HG03135 (cell line): ENCODE data around the gene MAGEB2.
"Not testable (repeated sequence)": the region's sequence is repeated elsewhere in the genome, so short reads cannot be mapped to it uniquely, and the experiment has no call there.

Experiments
- ATAC-seq: cut with Tn5 transposase; IDR thresholded peaks from one replicate; pipeline ENCODE4 v1.9.1; 2021; ENCODE audit warnings: mild to moderate bottlenecking, moderate library complexity; ENCODE audit not compliant: unreplicated experiment

Gene MAGEB2, protein sequence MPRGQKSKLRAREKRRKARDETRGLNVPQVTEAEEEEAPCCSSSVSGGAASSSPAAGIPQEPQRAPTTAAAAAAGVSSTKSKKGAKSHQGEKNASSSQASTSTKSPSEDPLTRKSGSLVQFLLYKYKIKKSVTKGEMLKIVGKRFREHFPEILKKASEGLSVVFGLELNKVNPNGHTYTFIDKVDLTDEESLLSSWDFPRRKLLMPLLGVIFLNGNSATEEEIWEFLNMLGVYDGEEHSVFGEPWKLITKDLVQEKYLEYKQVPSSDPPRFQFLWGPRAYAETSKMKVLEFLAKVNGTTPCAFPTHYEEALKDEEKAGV

DNA sequence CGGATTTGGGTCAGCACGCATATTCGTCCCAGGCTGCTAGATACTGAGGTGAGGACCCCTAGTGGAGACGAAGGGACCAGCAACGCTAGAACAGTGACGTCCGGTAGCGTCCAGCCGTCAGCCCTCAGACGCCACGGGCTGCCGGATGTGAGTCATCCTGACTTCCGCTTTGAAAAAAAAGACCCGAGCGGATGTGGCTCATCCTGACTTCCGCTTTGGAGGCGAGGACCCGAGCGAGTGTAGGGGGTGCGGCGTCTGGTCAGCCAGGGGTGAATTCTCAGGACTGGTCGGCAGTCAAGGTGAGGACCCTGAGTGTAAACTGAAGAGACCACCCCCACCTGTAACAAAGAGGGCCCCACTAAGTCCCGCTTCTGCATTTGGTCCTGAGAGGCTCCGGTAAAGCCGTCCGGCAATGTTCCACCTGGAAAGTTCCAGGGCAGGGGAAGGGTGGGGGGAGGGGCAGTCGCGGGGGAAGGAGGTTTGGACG is at the start of gene MAGEB2:
TSS of gene MAGEB2 (plus strand) at position 207 of the 487 bp plus-strand sequence. CDS start 3,018 bp downstream, outside the sequence.
- no peak for ATAC-seq

DNA sequence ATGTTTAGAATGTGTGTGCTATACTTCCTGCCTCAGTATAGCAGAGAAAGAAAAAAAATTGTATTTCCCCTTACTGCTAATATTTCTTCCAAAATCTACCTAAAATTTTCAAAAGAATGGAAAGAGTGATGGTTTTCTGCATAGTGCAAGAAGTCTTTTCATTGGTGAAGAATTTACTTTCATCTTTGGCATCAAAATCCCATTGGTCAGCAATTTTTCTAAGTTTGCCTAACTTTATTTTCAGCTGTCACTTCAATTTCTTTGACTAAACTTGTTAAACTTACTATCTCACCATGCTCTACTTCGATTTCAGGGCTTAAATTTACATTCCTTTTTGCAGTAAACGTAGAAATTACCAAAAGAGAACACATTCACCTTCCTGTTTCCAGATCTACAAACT is 44.5 kb upstream of the MAGEB2 start:
- ATAC-seq, result no peak

DNA sequence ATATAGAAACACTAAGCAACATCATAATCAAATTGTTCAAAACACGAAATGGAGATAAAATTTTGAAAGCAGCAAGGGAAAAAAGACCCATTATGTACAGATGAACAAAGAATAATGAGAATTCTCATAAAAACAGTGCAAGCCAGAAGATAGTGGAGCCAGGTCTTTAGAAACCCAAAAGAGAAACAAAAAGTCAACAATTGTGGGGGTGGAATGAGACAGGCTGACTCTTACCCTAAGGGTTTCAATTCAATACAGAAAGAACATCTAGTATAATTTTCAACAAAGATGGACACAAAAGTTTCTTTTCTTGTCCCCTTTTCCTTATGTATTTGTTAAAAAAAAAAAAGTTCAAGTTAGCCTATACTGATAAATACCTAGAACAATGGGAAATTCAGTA is 34.0 kb upstream of the MAGEB2 start:
- no peak for ATAC-seq

DNA sequence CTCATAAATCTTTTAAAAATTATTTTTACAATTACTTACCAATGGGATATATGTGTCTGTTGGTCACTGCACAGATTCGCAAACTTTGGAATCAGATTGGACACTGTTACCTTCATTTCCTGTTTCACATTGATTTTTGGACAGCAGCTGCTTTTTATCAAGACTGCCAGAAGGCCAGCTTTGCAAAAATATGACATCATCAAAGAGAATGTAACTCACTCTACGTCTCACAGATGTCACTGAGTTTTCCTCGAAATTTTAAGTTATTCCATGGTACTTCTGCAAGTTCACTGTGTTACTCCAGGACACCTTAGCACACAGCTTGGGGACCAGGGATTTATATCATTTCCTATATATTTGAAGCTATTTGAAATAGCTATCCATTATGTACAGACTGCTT is 31.8 kb upstream of the MAGEB2 start:
- ATAC-seq, result no peak

DNA sequence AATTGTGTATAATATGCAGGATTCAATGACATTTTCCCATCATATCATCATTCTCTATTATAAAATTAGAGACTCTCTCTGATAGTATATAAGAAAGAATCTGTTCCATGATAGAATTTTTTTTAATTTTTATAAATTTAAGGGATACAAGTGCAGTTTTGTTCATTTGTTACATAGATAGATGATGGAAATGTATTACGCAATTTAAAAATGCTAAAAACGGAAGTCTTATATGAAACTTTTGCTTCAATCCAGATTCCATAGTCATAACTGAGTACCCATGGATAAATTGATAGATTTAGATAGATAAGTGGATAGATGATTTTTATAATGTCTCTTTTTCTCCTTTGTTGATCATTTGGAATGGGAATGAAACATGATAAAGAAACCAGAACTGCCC is 24.9 kb upstream of the MAGEB2 start:
- ATAC-seq, result no peak

DNA sequence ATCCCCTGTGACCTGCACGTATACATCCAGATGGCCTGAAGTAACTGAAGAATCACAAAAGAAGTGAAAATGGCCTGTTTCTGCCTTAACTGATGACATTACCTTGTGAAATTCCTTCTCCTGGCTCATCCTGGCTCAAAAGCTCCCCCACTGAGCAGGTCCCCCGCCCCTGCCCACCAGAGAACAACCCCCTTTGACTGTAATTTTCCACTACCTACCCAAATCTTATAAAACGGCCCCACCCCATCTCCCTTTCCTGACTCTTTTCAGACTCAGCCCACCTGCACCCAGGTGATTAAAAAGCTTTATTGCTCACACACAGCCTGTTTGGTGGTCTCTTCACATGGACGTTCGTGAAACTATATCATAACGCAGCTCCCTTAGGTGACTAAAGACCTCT is 21.5 kb upstream of the MAGEB2 start:
- ATAC-seq, result not testable (repeated sequence)

DNA sequence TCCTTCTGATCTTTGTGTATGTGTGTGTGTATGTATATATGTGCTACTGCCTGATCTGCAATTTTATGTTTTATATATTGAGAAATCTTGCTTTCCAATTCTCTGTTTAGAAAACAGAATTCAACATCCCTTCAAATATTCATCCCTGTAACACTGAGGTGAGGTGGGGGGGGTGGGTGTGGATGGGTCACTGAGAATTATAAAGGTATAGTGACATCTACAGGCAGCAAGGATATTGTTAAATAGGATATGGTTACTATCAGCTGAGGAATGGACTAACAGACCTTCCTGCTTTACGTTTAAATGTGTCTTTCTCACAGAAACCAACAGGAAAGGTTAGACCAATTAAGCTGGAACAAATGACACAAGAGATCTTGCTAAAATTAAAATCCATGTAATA is 19.0 kb upstream of the MAGEB2 start:
- no peak for ATAC-seq

DNA sequence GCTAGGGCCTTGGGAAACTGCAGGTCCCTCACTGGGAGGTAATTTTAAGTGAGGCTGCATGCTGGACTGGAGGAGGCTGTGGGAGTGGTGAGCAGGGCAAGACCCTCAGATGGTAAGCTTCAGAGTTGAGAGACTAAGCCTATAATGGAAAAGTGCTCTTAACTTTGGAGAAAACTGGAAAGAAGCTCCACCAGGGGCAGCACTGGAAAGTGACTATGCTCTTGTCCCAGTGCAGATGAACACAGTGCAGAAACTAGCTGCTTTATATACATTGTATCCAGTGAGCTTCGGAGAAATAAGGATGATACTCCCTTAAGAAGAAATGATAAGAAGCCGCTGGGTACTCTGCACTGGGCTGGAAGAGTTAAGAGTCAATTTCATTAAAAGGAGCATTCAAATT is 3.2 kb upstream of the MAGEB2 start:
- no peak for ATAC-seq

DNA sequence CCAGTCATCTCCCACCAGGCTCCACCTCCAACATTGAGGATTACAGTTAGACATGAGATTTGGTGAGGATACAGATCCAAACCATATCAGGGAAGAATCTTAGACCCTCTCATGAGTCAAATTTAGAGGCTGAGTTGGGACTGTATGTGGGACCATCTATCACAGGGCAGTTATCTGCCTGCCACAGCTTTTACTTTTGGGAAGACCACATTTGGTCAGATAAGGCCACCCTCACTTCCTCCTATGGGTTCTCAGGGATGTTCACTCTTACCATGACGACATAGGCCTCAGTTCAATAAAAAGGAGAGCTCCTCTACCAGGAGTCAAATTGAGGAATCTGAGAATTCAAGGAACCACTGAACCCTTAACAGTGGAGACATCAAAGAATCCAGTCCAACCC is 2.1 kb downstream of the MAGEB2 start:
- no peak for ATAC-seq

DNA sequence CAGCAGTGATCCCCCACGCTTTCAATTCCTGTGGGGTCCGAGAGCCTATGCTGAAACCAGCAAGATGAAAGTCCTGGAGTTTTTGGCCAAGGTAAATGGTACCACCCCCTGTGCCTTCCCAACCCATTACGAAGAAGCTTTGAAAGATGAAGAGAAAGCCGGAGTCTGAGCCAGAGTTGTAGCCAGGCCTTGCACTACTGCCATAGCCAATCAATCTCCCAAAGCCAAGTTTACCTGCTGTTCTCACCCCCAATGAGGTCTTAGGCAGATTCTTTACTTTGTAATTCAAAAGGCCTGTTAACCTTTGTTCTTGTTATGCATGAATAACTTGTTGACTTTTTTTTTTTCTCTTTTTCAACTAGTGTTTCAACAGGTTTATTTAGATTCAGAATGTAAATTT is 4.0 kb downstream of the MAGEB2 start:
- no peak for ATAC-seq

DNA sequence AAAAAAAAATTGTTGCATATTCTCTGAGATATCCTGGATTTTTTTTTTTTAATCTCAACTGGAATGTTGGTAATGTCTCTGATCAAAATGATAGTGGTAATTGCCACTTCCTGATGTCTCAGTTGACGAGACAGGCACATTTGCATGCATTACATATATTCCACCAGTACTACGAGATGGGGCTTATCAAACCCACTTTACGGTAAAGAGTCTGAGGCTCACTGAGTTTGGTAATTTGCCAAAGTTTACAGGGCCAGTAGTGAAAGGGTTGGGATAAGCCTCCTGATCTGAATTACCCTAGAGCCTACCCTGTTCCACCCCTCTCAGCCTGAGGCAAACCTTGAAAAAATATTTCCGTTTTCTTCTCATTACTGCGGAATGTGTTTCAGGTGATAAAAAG is 5.3 kb downstream of the MAGEB2 start:
- ATAC-seq, result no peak

DNA sequence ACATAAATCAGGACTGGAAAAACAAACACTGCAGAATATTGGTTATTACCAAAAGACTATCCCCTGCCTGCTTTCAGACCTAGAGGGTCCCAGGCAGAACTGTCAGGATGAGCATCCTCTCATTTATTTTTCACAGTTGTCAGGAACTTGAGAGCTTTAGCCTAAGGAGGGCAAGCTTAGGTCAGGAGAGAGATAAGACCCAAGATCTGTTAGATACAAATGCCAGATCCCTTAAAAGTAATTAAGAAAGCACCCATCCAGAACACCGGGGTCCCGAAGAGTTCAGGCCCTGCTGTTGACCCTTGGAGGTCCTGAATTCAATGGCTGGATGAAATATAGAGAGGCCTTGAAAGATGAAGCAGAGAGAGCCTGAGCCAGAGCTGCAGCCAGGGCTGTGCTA is 9.2 kb downstream of the MAGEB2 start:
- no peak for ATAC-seq

DNA sequence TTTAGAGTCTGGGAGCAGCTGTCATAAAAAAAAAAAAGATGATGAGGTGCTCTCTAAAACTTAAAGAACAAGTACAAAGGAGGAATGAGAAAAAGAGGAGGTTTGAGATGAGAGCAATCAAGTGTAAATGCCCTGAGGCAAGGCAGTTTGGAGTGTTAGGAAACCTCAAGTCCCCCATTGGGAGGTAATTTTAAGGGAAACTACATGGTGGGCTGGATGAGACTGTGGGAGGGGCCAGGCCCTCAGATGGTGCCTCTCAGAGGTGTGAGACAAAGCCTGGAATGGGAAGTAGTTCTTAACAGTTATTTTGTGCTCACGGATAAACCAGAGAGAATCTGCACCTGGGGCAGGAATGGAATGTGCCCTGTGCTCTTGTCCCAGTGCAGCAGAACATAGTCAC is 13.2 kb downstream of the MAGEB2 start:
- no peak for ATAC-seq

DNA sequence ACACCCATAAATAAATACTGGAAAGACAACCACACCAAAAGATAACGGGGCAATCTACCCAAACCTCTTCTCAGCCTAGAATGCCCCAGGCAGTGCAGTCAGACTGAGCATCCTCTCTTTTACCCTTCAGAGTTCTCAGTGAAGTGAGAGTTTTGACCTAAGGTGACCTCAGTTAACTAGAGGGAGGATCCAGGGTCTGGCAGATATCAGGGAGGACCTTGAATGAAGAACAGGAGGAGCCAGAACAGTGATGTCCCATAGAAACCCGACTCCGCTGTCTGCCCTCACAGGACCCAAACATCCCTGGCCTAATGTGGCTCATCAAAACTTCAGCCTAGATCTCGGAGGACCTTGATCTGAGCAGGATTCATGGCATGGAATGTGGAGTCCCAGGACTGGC is 15.0 kb downstream of the MAGEB2 start, which contains the start of gene MAGEB3:
TSS of gene MAGEB3 (plus strand) at position 263 of the 400 bp plus-strand sequence. CDS start 5,268 bp downstream, outside the sequence.
- ATAC-seq, result no peak

DNA sequence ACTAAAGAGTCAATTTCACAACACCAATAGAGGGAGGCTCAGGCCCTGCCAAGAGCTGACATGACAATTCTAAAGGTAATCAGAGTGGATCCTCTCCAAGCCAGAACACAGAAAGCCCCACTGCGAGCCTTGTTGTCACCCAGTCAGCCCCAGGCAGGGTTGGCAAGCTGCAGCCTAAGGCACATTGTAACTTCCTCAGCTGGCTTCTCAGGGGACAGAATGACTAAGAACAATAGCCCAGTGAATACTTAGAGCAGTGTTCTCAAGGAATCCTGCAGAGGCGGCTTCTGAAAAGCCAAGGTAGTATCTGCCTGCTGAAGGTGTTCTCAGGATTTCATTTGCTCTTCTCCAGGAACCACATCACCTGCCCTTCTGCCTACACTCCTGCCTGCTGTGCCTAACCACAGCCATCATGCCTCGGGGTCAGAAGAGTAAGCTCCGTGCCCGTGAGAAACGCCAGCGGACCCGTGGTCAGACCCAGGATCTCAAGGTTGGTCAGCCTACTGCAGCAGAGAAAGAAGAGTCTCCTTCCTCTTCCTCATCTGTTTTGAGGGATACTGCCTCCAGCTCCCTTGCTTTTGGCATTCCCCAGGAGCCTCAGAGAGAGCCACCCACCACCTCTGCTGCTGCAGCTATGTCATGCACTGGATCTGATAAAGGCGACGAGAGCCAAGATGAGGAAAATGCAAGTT is 26.5 kb downstream of the MAGEB2 start, which contains the start of gene MAGEB4:
TSS of gene MAGEB4 (plus strand) at position 277 of the 692 bp plus-strand sequence. CDS start at position 413, 136 bp downstream.
- ATAC-seq, result no peak

DNA sequence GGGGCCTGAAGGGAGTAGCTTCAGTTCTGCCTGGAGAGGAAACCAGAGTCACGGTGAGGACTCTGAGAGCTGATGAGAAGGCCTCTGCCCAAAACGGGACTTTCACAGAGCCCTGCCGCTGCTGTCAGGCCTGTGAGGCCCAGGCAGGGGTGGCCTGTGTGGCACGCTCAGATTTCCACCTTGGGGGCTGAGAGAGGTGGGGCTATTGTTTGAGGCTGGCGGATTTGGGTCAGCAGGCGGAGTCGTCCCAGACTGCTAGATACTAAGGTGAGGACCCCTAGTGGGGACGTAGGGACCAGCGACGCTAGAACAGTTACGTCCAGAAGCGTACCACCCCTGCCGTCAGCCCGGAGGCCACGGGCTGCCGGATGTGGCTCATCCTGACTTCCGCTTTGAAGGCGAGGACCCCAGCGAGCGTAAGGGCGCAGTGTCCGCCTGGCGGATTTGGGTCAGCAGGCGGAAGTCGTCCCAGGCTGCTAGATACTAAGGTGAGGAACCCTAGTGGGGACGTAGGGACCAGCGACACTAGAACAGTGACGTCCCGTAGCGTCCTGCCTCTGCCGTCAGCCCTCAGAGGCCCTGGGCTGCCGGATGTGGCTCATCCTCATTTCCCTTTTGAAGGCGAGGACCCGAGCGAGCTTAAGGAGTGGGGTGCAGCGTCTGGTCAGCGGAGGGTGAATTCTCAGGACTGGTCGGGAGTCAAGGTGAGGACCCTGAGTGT is 31.6 kb downstream of the MAGEB2 start, which contains the start of gene MAGEB1:
TSS of gene MAGEB1 (plus strand) at position 378 of the 721 bp plus-strand sequence. CDS start 3,348 bp downstream, outside the sequence.
- ATAC-seq, result no peak

DNA sequence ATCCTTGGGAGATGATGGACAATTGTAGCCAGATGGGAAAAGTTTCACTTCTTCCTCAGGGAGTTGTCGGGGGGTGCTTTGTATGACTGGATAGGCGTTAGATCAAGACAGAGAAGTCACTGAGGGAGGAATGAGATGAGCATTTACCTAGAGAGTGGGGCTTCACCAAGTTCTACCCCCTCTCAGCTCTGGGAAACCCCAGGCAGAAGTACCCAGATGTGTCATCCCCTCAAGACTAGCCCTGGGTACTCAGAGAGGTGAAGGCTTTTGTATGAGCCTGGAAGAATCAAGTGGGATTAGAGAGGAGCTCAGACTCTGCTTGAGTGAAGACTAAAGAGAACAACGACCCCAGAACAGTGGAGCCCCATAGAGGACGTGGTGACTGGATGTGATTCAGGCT is 33.5 kb downstream of the MAGEB2 start:
- peak; percentile 60 for ATAC-seq

DNA sequence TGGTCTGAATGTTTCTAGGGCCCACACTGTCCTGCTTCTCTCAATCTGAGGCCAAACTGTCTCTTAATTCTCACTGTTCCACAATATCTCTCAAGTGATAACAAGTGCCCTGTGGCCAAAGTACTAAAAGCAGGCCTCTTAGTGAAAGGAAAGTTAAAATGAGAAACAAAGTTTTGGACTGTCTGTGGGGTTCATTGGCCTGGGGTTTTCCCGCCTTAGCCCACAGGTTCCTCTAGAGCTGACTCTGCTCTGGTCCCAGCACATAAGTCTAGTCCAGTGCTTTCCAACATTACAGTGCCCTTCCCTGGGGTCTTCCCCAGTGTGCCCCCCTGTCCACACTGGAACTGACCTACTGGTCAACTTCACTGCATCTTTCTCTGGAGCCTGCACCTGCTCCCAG is 37.9 kb downstream of the MAGEB2 start:
- peak; percentile 64 for ATAC-seq

DNA sequence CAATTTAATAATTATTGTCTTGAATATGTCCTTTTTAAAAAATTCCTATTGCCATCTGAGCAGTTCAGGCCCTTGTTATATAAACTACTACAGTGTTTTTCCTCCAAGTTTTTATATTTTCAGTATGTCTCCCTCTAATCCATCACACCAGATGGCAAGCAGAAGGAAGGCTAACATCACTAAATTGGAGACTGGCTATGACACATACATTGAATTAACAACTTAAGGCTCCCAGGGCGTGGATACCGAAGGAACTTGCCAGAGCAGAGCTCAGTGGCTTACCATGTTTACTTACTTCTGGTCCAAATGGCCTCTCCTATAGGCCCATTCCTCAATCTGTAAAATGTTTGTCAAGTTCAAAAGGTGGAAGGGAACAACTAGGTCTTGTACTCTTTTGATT is 44.6 kb downstream of the MAGEB2 start:
- ATAC-seq, result no peak

DNA sequence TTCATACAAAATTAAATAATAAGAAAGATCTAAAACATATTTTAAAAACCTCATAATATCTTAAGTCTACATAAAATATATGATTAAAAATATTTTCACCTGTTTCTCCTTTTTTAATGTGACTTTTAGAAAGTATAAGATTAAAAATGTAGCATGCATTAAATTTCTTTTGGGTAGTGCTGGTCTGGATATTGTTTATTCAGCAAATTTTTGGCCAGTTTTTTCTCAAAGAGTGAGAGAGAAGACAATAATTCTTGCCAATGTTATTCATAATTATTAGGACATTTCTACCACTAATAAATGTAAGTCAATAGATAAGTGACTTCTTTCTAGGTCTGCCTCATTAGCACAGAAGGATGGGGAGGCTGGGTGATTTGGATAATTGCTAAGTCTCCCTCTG is 45.6 kb downstream of the MAGEB2 start:
- no peak for ATAC-seq

DNA sequence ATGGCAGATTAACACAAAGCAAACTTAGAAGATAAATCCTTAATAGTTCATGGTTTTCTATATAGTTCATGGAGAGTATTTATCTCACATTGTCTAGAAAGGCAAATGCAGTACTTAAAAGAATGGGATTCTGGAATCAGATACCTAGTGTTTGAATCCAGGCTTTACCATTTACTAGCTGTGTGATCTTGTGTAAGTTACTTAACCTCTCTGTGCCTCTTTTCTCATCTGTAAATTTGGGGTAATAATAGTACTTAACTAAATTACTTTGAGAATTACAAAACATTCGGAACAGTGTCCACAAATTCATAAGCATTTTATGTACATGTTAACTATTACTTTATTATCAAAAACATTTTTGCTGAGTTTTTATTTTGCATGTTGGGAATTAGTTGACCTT is 47.4 kb downstream of the MAGEB2 start:
- no peak for ATAC-seq
